Skeletal muscle tissue (tissue), 4 donors: Measurements from ENCODE around the gene PABPN1L. TPM values are rescaled to one million over a fixed set of nuclear protein-coding genes. Genes with fewer than 3 reads are reported as not detected.

Source experiments
- H3K27ac ChIP-seq: one replicate; pipeline ENCODE4 v1.7.0; 2013; ENCODE audit warnings: mild to moderate bottlenecking, low read depth, low read length, inconsistent platforms
- H3K27me3 ChIP-seq, 3 donors: one replicate each; pipeline ENCODE4 v1.7.0; 2013; ENCODE audit warnings: low read length in 3 of 3; ENCODE audit not compliant: control insufficient read depth in 3 of 3, insufficient read depth in 3 of 3
- H3K36me3 ChIP-seq, 3 donors: one replicate each; pipeline ENCODE4 v1.7.0; 2013; ENCODE audit warnings: low read length in 3 of 3; ENCODE audit not compliant: control insufficient read depth in 3 of 3, insufficient read depth in 3 of 3
- H3K4me1 ChIP-seq, 3 donors: one replicate each; pipeline ENCODE4 v1.7.0; 2013; ENCODE audit warnings: low read length in 3 of 3, mild to moderate bottlenecking in 3 of 3; ENCODE audit not compliant: control insufficient read depth in 3 of 3, insufficient read depth in 3 of 3
- H3K4me3 ChIP-seq, 3 donors: one replicate each; pipeline ENCODE4 v1.7.0; 2013; ENCODE audit warnings: low read length in 3 of 3
- H3K9ac ChIP-seq, 3 donors: one replicate each; pipeline ENCODE4 v1.7.0; 2013; ENCODE audit warnings: low read length in 3 of 3, mild to moderate bottlenecking in 3 of 3, moderate library complexity in 2 of 3, low read depth in 1 of 3
- H3K9me3 ChIP-seq, 3 donors: one replicate each; pipeline ENCODE4 v1.7.0; 2013; ENCODE audit warnings: low read length in 3 of 3; ENCODE audit not compliant: control insufficient read depth in 3 of 3
- total RNA-seq: library from RNA; depleted of rRNA; stranded (reverse); fragments of >200 nt; gene quantifications from one replicate; pipeline ENCODE4 v1.2.3, GENCODE V29; 2014
- donor health status: Osteomylitis.

The PABPN1L gene
- total RNA-seq, 1 donor from 2014 or later = not detected

GRCh38 chr16:88855176-88855575 lies 11.3 kb downstream of the PABPN1L start:
- H3K27me3 ChIP-seq = no peaks in the 10 kb centered on the region
- H3K4me1 ChIP-seq = peaks cover 17 to 47% (median 24%) of the 10 kb centered on the region in 3 donors
- H3K4me3 ChIP-seq = no peak overlapping the region
- peak overlapping the region; percentile 10 to 60 (median 14) for H3K9ac ChIP-seq
- no peak overlapping the region for H3K27ac ChIP-seq
- H3K36me3 ChIP-seq = peaks cover 17 to 20% (median 18%) of the 10 kb centered on the region in 3 donors
- no peaks in the 10 kb centered on the region for H3K9me3 ChIP-seq

- Histone ChIP-seq H3K27ac (no peak overlapping the region), H3K36me3 (peaks cover 10 to 13% (median 13%) of the 10 kb centered on the region in 3 donors), H3K27me3 (no peaks in the 10 kb centered on the region), H3K4me1 (peaks cover 17 to 47% (median 24%) of the 10 kb centered on the region in 3 donors), H3K9ac (no peak overlapping the region), H3K4me3 (no peak overlapping the region), H3K9me3 (no peaks in the 10 kb centered on the region)
Observed at GRCh38 chr16:88854306-88855111, 12.0 kb downstream of the PABPN1L start.

DNA sequence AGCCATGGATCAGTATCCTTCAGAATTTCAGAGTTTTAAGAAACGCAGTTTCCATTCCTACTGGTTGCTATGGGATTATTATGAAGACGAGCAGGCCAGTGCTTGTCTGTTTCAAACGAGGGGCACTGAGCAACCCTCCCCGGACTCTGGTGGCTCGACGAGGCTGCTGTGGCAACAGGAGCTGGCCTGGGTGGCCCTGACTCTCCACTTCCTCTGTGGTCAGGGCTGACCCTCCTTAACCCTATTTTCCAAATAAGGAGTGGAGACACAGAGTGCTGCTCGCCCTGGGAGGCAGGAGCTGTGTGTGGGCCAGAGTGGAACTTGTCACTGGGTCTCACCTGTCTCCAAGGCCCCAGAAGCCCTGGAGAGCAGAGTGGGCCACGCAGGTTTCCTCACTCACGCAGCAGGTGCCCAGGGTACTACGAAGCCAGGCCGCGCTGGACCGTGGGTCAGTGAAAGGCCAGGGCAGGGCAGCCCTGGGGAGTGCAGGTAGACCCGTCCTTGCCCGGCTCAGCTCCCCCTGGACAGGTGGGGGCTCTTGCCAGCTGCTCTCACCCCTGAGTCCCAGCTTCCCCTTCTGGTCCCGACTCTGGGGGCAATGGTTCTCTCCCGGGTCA lies 13.0 kb downstream of the PABPN1L start:
- H3K4me3 ChIP-seq = no peak overlapping the region
- H3K9ac ChIP-seq = no peak overlapping the region
- H3K9me3 ChIP-seq = no peaks in the 10 kb centered on the region
- no peaks in the 10 kb centered on the region for H3K27me3 ChIP-seq
- H3K36me3 ChIP-seq = peaks cover 2 to 5% (median 3%) of the 10 kb centered on the region in 3 donors
- peaks cover 15 to 37% (median 17%) of the 10 kb centered on the region in 3 donors for H3K4me1 ChIP-seq
- H3K27ac ChIP-seq = no peak overlapping the region

GRCh38 chr16:88851616-88852015 lies 14.8 kb downstream of the PABPN1L start:
- Histone ChIP-seq H3K27ac (no peak overlapping the region), H3K36me3 (peaks cover 0 to 5% (median 5%) of the 10 kb centered on the region in 3 donors), H3K4me1 (peaks cover 8 to 24% (median 10%) of the 10 kb centered on the region in 3 donors), H3K27me3 (no peaks in the 10 kb centered on the region), H3K9me3 (no peaks in the 10 kb centered on the region), H3K9ac (no peak overlapping the region), H3K4me3 (no peak overlapping the region)

DNA sequence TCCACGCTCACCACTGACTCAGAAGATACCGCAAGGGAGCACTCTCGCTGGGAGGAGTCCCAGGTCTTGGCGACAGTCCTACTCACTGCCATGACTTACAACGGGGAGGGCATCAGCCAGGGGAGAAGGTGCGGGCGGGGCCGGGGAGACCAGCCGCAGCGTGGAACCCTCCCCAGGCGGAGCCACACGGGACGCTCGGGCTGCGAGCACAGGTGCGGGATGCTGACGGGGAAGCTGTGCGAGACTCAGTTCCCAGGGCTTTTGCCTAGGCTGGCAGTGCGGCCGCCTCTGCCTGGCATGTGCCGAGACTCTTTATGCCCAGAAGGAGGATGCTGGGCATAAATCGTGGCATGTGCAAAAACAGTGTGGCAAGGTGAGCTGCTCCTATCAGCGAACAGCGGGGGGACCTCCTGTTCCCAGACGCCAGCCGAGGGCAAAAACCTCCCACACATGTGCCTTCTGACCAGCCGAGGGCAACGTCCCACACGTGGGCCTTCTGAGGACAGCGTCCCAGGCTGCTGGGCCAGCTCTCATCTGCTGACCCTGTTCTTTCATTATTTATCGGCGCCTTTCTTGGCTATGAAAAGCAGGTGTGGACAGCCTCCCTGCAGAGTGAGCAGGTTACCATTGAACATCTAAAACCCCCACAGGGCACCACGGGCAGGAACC lies 15.8 kb downstream of the PABPN1L start:
- H3K36me3 ChIP-seq = peaks cover 0 to 5% (median 2%) of the 10 kb centered on the region in 3 donors
- H3K27me3 ChIP-seq = no peaks in the 10 kb centered on the region
- peaks cover 1 to 17% (median 4%) of the 10 kb centered on the region in 3 donors for H3K4me1 ChIP-seq
- H3K9ac ChIP-seq = no peak overlapping the region
- no peak overlapping the region for H3K4me3 ChIP-seq
- H3K27ac ChIP-seq = no peak overlapping the region
- H3K9me3 ChIP-seq = no peaks in the 10 kb centered on the region

- no peaks in the 10 kb centered on the region for H3K9me3 ChIP-seq
- no peak overlapping the region for H3K9ac ChIP-seq
- peaks cover 0 to 5% (median 2%) of the 10 kb centered on the region in 3 donors for H3K36me3 ChIP-seq
- no peaks in the 10 kb centered on the region for H3K27me3 ChIP-seq
- H3K4me1 ChIP-seq = peaks cover 0 to 4% (median 0%) of the 10 kb centered on the region in 3 donors
- no peak overlapping the region for H3K4me3 ChIP-seq
- H3K27ac ChIP-seq = no peak overlapping the region
Observed at GRCh38 chr16:88848557-88848956, 17.9 kb downstream of the PABPN1L start.

GRCh38 chr16:88847654-88848053 lies 18.8 kb downstream of the PABPN1L start:
- Histone ChIP-seq H3K4me1 (no peaks in the 10 kb centered on the region), H3K36me3 (peaks cover 0 to 5% (median 2%) of the 10 kb centered on the region in 3 donors), H3K9me3 (no peaks in the 10 kb centered on the region), H3K9ac (no peak overlapping the region), H3K27me3 (no peaks in the 10 kb centered on the region), H3K27ac (no peak overlapping the region), H3K4me3 (no peak overlapping the region)

- no peaks in the 10 kb centered on the region for H3K4me1 ChIP-seq
- peaks cover 0 to 5% (median 2%) of the 10 kb centered on the region in 3 donors for H3K36me3 ChIP-seq
- no peaks in the 10 kb centered on the region for H3K27me3 ChIP-seq
- no peak overlapping the region for H3K9ac ChIP-seq
- no peak overlapping the region for H3K27ac ChIP-seq
- H3K4me3 ChIP-seq = no peak overlapping the region
- H3K9me3 ChIP-seq = no peaks in the 10 kb centered on the region
Observed at GRCh38 chr16:88846088-88846487, 20.4 kb downstream of the PABPN1L start.

GRCh38 chr16:88844419-88845036 lies 21.9 kb downstream of the PABPN1L start:
- Histone ChIP-seq H3K9ac (no peak overlapping the region), H3K27ac (no peak overlapping the region), H3K9me3 (no peaks in the 10 kb centered on the region), H3K4me3 (no peak overlapping the region), H3K4me1 (no peaks in the 10 kb centered on the region), H3K36me3 (peaks cover 9 to 12% (median 10%) of the 10 kb centered on the region in 3 donors), H3K27me3 (no peaks in the 10 kb centered on the region)
